GM23338 (cell line): ENCODE measurements around the gene TIMM17B. TPM values are rescaled to one million over a fixed set of nuclear protein-coding genes. Genes with fewer than 3 reads are reported as not detected.

Experiments used
- ATAC-seq: fragments of 200-7000 bp; cut with Tn5 transposase; 3 replicates; pipeline ENCODE4 v1.9.1; 2020
- DNase-seq: peaks from one replicate; pipeline ENCODE4 v3.0.0-alpha.2; 2015; ENCODE audit warnings: low spot score
- H2AFZ ChIP-seq: fragments of 200-600 bp; sonication (generic); 2 replicates; pipeline ENCODE4 v1.8.0; 2016; ENCODE audit warnings: antibody characterized with exemption, mild to moderate bottlenecking, moderate library complexity
- H3F3A ChIP-seq: fragments of 200-600 bp; sonication (generic); replicated peaks from 2 replicates; pipeline ENCODE4 v1.8.0; 2017; ENCODE audit warnings: antibody characterized with exemption, mixed run types, low read depth
- H3K27ac ChIP-seq: fragments of 200-600 bp; sonication (generic); 2 replicates; pipeline ENCODE4 v1.6.1; 2016; ENCODE audit warnings: low read depth
- H3K27me3 ChIP-seq: fragments of 200-600 bp; sonication (generic); 2 replicates; pipeline ENCODE4 v1.8.0; 2016; ENCODE audit warnings: mild to moderate bottlenecking, mixed run types, moderate library complexity; ENCODE audit not compliant: insufficient read depth
- H3K36me3 ChIP-seq: fragments of 200-600 bp; sonication (generic); 2 replicates; pipeline ENCODE4 v1.8.0; 2016; ENCODE audit warnings: mild to moderate bottlenecking; ENCODE audit not compliant: insufficient read depth
- H3K4me1 ChIP-seq: fragments of 200-600 bp; sonication (generic); 2 replicates; pipeline ENCODE4 v1.8.0; 2016; ENCODE audit warnings: mild to moderate bottlenecking, moderate library complexity; ENCODE audit not compliant: insufficient read depth
- H3K4me2 ChIP-seq: fragments of 200-600 bp; sonication (generic); 2 replicates; pipeline ENCODE4 v1.7.1; 2017; ENCODE audit warnings: mixed run types
- H3K4me3 ChIP-seq: fragments of 200-600 bp; sonication (generic); 2 replicates; pipeline ENCODE4 v1.6.1; 2016; ENCODE audit warnings: mixed run types
- H3K79me2 ChIP-seq: fragments of 200-600 bp; sonication (generic); replicated peaks from 2 replicates; pipeline ENCODE4 v1.8.0; 2017; ENCODE audit warnings: mild to moderate bottlenecking; ENCODE audit not compliant: insufficient read depth
- H3K9me2 ChIP-seq: fragments of 200-600 bp; sonication (generic); 2 replicates; pipeline ENCODE4 v1.8.0; 2017; ENCODE audit not compliant: insufficient read depth
- H4K20me1 ChIP-seq: fragments of 200-600 bp; sonication (generic); replicated peaks from 2 replicates; pipeline ENCODE4 v1.8.0; 2017; ENCODE audit warnings: mild to moderate bottlenecking; ENCODE audit not compliant: insufficient read depth
- H3K27ac Mint-ChIP-seq: 2 replicates; pipeline ENCODE4 v1.8.0; 2020; ENCODE audit warnings: inconsistent platforms, mild to moderate bottlenecking, moderate library complexity, mixed read lengths
- H3K27me3 Mint-ChIP-seq: 3 replicates; pipeline ENCODE4 v1.8.0; 2022; ENCODE audit warnings: low read depth, mild to moderate bottlenecking, moderate library complexity, mixed read lengths, inconsistent platforms; ENCODE audit not compliant: insufficient read depth, poor library complexity
- H3K36me3 Mint-ChIP-seq: 3 replicates; pipeline ENCODE4 v1.8.0; 2021; ENCODE audit warnings: low read depth, mild to moderate bottlenecking, inconsistent platforms, moderate library complexity, mixed read lengths
- H3K4me1 Mint-ChIP-seq: 3 replicates; pipeline ENCODE4 v1.8.0; 2020; ENCODE audit warnings: mild to moderate bottlenecking, inconsistent platforms, mixed read lengths
- H3K4me3 Mint-ChIP-seq: 3 replicates; pipeline ENCODE4 v1.8.0; 2021; ENCODE audit warnings: moderate library complexity, mild to moderate bottlenecking, inconsistent platforms, mixed read lengths
- H3K9me3 Mint-ChIP-seq: 3 replicates; pipeline ENCODE4 v1.8.0; 2020; ENCODE audit warnings: moderate library complexity, mild to moderate bottlenecking, inconsistent platforms, mixed read lengths
- EZH2phosphoT487 ChIP-seq: fragments of 200-600 bp; sonication (generic); IDR thresholded peaks from one replicate; pipeline ENCODE4 v1.8.1; 2018; ENCODE audit warnings: antibody characterized with exemption; ENCODE audit not compliant: unreplicated experiment
- JUNB ChIP-seq: IDR thresholded peaks from one replicate; pipeline ENCODE4 v1.6.1; 2016; ENCODE audit warnings: antibody characterized with exemption; ENCODE audit not compliant: unreplicated experiment
- POLR2AphosphoS5 ChIP-seq: IDR thresholded peaks from 2 replicates; pipeline ENCODE4 v1.6.1; 2016; ENCODE audit warnings: antibody characterized with exemption, low read depth
- ZNF114 ChIP-seq: fragments of 250-450 bp; sonication (Bioruptor Pico); IDR thresholded peaks from 2 replicates; pipeline ENCODE4 v1.5.0; 2020; ENCODE audit warnings: mild to moderate bottlenecking, moderate library complexity
- polyA plus RNA-seq: library from polyadenylated mRNA; unstranded; fragments of >200 nt; fragmentation: Nextera tagmentation; extraction: Ambion mirVana; gene quantifications from 2 replicates; pipeline ENCODE4 v1.2.1, GENCODE V29; 2016
- total RNA-seq: library from RNA; depleted of rRNA; stranded (reverse); fragments of >200 nt; shearing (Covaris generic); gene quantifications from 2 replicates; pipeline ENCODE4 v1.2.3, GENCODE V29; 2014
- TF ChIP-seq, protein P1 (sequence below): fragments of 250-450 bp; sonication (Bioruptor Pico); IDR thresholded peaks from 2 replicates; pipeline ENCODE4 v1.5.0; 2020; ENCODE audit warnings: mild to moderate bottlenecking, moderate library complexity

Gene TIMM17B
- total and polyA plus RNA-seq, 2 experiments from 2014 or later = 67.1 to 147 TPM

DNA sequence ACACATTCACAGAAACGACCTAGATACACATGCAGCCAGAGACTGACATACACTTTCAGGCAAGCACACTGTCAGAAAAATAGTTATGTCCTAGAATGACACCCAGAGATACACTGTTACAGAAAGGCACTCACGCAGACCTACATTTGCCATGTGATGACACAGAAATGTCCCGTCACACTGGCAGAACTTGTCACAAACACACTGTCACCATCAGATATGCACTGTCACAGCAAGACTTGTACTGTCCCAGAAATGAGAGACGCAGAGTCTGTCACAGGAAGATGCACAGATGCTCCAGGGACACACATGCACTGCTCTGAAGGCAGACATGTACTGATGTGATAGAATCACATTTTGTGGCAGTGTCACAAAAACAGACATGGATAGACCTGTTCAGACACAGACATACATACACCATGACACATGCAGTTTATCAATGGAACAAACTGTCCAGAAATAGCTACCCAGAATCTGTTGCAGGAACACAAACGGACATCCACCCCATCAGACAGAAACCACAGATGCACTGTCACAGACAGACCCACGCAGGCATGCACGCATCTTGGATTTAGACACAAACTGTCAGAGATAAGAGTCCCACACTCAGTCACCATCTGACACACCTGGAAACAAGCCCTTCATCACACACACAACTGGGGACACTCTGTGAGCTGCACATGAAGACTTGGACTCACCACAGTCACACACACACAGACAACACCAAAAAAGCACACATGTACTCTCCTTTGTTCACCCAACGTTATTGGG lies 22.6 kb upstream of the TIMM17B start:
- peak overlapping the region; percentile 72 for H3K4me2 ChIP-seq
- H2AFZ ChIP-seq = no peak overlapping the region
- H3K27ac Mint-ChIP-seq = peak overlapping the region; percentile 99
- H3K36me3 ChIP-seq = peaks cover 17% of the 10 kb centered on the region; the same call in 1 of the 2 replicates
- DNase-seq = no peak
- no peaks in the 10 kb centered on the region for H3K27me3 ChIP-seq
- peak overlapping the region; percentile 99 for H3K27ac ChIP-seq
- ATAC-seq = no peak
- H3F3A ChIP-seq = peaks cover 18% of the 10 kb centered on the region; the same call in 1 of the 2 replicates
- H3K9me2 ChIP-seq = no peaks in the 10 kb centered on the region
- H3K4me3 Mint-ChIP-seq = peak overlapping the region; percentile 98
- H3K27me3 Mint-ChIP-seq = peaks cover 25% of the 10 kb centered on the region
- H3K4me1 ChIP-seq = peaks cover 32% of the 10 kb centered on the region; the same call in 1 of the 2 replicates
- TF ChIP-seq JUNB (no peak), EZH2phosphoT487 (no peak), ZNF114 (no peak), POLR2AphosphoS5 (no peak)
- peaks cover 48% of the 10 kb centered on the region for H3K79me2 ChIP-seq
- peaks cover 64% of the 10 kb centered on the region for H3K36me3 Mint-ChIP-seq
- H4K20me1 ChIP-seq = peaks cover 13% of the 10 kb centered on the region
- H3K9me3 Mint-ChIP-seq = peaks cover 7% of the 10 kb centered on the region
- peak overlapping the region; percentile 63 for H3K4me3 ChIP-seq
- peaks cover 36% of the 10 kb centered on the region for H3K4me1 Mint-ChIP-seq

DNA sequence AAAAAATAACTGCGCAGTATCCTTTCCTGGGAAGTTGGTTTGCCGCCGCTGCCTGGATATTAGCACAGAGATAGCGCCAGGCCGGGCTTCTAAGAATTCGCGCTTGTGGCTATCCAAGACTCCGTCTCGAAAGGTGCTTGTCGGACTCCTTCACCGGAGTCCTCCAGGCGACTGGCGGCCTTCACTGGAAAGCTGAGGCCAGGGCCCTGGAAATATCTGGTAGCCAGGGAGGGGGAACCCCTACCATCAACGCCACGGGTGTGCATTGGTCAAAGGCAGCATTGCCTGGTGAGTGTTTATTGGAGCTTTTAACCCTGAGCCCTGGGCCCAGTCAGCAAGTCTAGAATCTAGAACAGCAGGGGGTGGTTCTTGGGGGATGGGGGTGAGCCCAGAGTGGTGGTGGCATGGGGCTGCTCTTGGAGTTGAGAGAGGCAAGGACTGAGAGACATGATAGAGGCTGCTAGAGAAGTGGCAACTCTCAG lies 21.8 kb upstream of the TIMM17B start:
- H3K4me2 ChIP-seq = peak overlapping the region; percentile 72
- no peaks in the 10 kb centered on the region for H3K9me2 ChIP-seq
- Mint-ChIP-seq H3K4me3 (peak overlapping the region; percentile 98), H3K36me3 (peaks cover 66% of the 10 kb centered on the region), H3K27ac (peak overlapping the region; percentile 99), H3K27me3 (peaks cover 23% of the 10 kb centered on the region), H3K4me1 (peaks cover 41% of the 10 kb centered on the region), H3K9me3 (peaks cover 7% of the 10 kb centered on the region)
- H3K4me3 ChIP-seq = peak overlapping the region; percentile 63
- H3K27me3 ChIP-seq = no peaks in the 10 kb centered on the region
- H2AFZ ChIP-seq = no peak overlapping the region
- H3K27ac ChIP-seq = peak overlapping the region; percentile 99
- peak; percentile 63 for DNase-seq
- peaks cover 55% of the 10 kb centered on the region for H3K79me2 ChIP-seq
- H3K36me3 ChIP-seq = peaks cover 21% of the 10 kb centered on the region; the same call in 1 of the 2 replicates
- peaks cover 25% of the 10 kb centered on the region for H3F3A ChIP-seq
- H4K20me1 ChIP-seq = peaks cover 13% of the 10 kb centered on the region
- peaks cover 33% of the 10 kb centered on the region; the same call in 1 of the 2 replicates for H3K4me1 ChIP-seq
- TF ChIP-seq POLR2AphosphoS5 = peak; percentile 11; the same call in 1 of the 2 replicates
- TF ChIP-seq, protein P1, sequence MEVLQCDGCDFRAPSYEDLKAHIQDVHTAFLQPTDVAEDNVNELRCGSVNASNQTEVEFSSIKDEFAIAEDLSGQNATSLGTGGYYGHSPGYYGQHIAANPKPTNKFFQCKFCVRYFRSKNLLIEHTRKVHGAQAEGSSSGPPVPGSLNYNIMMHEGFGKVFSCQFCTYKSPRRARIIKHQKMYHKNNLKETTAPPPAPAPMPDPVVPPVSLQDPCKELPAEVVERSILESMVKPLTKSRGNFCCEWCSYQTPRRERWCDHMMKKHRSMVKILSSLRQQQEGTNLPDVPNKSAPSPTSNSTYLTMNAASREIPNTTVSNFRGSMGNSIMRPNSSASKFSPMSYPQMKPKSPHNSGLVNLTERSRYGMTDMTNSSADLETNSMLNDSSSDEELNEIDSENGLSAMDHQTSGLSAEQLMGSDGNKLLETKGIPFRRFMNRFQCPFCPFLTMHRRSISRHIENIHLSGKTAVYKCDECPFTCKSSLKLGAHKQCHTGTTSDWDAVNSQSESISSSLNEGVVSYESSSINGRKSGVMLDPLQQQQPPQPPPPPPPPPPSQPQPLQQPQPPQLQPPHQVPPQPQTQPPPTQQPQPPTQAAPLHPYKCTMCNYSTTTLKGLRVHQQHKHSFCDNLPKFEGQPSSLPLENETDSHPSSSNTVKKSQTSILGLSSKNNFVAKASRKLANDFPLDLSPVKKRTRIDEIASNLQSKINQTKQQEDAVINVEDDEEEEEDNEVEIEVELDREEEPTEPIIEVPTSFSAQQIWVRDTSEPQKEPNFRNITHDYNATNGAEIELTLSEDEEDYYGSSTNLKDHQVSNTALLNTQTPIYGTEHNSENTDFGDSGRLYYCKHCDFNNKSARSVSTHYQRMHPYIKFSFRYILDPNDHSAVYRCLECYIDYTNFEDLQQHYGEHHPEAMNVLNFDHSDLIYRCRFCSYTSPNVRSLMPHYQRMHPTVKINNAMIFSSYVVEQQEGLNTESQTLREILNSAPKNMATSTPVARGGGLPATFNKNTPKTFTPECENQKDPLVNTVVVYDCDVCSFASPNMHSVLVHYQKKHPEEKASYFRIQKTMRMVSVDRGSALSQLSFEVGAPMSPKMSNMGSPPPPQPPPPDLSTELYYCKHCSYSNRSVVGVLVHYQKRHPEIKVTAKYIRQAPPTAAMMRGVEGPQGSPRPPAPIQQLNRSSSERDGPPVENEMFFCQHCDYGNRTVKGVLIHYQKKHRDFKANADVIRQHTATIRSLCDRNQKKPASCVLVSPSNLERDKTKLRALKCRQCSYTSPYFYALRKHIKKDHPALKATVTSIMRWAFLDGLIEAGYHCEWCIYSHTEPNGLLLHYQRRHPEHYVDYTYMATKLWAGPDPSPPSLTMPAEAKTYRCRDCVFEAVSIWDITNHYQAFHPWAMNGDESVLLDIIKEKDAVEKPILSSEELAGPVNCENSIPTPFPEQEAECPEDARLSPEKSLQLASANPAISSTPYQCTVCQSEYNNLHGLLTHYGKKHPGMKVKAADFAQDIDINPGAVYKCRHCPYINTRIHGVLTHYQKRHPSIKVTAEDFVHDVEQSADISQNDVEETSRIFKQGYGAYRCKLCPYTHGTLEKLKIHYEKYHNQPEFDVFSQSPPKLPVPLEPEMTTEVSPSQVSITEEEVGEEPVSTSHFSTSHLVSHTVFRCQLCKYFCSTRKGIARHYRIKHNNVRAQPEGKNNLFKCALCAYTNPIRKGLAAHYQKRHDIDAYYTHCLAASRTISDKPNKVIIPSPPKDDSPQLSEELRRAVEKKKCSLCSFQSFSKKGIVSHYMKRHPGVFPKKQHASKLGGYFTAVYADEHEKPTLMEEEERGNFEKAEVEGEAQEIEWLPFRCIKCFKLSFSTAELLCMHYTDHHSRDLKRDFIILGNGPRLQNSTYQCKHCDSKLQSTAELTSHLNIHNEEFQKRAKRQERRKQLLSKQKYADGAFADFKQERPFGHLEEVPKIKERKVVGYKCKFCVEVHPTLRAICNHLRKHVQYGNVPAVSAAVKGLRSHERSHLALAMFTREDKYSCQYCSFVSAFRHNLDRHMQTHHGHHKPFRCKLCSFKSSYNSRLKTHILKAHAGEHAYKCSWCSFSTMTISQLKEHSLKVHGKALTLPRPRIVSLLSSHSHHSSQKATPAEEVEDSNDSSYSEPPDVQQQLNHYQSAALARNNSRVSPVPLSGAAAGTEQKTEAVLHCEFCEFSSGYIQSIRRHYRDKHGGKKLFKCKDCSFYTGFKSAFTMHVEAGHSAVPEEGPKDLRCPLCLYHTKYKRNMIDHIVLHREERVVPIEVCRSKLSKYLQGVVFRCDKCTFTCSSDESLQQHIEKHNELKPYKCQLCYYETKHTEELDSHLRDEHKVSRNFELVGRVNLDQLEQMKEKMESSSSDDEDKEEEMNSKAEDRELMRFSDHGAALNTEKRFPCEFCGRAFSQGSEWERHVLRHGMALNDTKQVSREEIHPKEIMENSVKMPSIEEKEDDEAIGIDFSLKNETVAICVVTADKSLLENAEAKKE (CRISPR knock-in tag) = no peak
- ATAC-seq = peak; percentile 50
